B cell (primary cell): Measurements from ENCODE around the gene PARG. TPM values are rescaled to one million over a fixed set of nuclear protein-coding genes. Genes with fewer than 3 reads are reported as not detected.
"Not testable (repeated sequence)": the region's sequence is repeated elsewhere in the genome, so short reads cannot be mapped to it uniquely, and the experiment has no call there.

Experiments
- ATAC-seq: fragments of 200-7000 bp; cut with Tn5 transposase; one replicate; pipeline ENCODE4 v1.10.0; 2021; ENCODE audit warnings: low read depth, mild to moderate bottlenecking, moderate number of reproducible peaks, moderate library complexity
- CTCF ChIA-PET: fragments of 350-600 bp; sonication (Branson Sonifier 250); formaldehyde crosslinking; loops from one replicate; lab custom pipeline; 2021; ENCODE audit warnings: antibody characterized with exemption, inconsistent platforms; lab: Charles Lee
- POLR2A ChIA-PET: fragments of 350-600 bp; sonication (Branson Sonifier 250); formaldehyde crosslinking; loops from one replicate; lab custom pipeline; 2021; ENCODE audit warnings: antibody characterized with exemption; lab: Charles Lee
- DNase-seq: peaks from one replicate; pipeline ENCODE4 v3.0.0; 2013
- H2AFZ ChIP-seq: 2 replicates; pipeline ENCODE4 v1.6.1; 2012; ENCODE audit warnings: mild to moderate bottlenecking, low read depth, low read length; ENCODE audit not compliant: insufficient read depth, poor library complexity, severe bottlenecking
- H3K27ac ChIP-seq, 2 donors: 1 replicate in 1 of 2; 2 replicates in 1 of 2; pipeline ENCODE4 v1.5.1; 2012 to 2013; ENCODE audit warnings: low read length in 2 of 2, mild to moderate bottlenecking in 2 of 2, moderate library complexity in 1 of 2
- H3K27me3 ChIP-seq, 4 experiments: fragments of 200-600 bp in 1 of 4; sonication (generic) in 1 of 4; replicated peaks in 1 of 4; 1 replicate in 2 of 4; 2 replicates in 2 of 4; pipeline versions ENCODE4 v1.6.1 to v1.7.0; 2013 to 2016; ENCODE audit warnings: low read length in 3 of 4, mild to moderate bottlenecking in 2 of 4, mixed read lengths in 1 of 4, moderate library complexity in 1 of 4; ENCODE audit not compliant: insufficient read depth in 4 of 4, control insufficient read depth in 3 of 4; ENCODE audit errors: control extremely low read depth in 1 of 4
- H3K36me3 ChIP-seq, 2 experiments: replicated peaks in 1 of 2; 1 replicate in 1 of 2; 2 replicates in 1 of 2; pipeline versions ENCODE4 v1.6.1 to v1.7.1; 2013; ENCODE audit warnings: low read length in 1 of 2; ENCODE audit not compliant: insufficient read depth in 2 of 2, control insufficient read depth in 1 of 2; ENCODE audit errors: control extremely low read depth in 1 of 2, extremely low read depth in 1 of 2
- H3K4me1 ChIP-seq, 2 donors: fragments of 200-600 bp in 1 of 2; sonication (generic) in 1 of 2; 1 replicate in 1 of 2; 2 replicates in 1 of 2; pipeline versions ENCODE4 v1.5.1 to v1.6.1; 2013 to 2017; ENCODE audit warnings: low read length in 2 of 2; ENCODE audit not compliant: control insufficient read depth in 2 of 2, insufficient read depth in 2 of 2
- H3K4me2 ChIP-seq: replicated peaks from 2 replicates; pipeline ENCODE3; 2012; ENCODE audit warnings: mild to moderate bottlenecking, low read depth, low read length; ENCODE audit not compliant: poor library complexity, severe bottlenecking
- H3K4me3 ChIP-seq, 5 experiments: fragments of 200-600 bp in 1 of 5; sonication (generic) in 1 of 5; 1 replicate in 3 of 5; 2 replicates in 2 of 5; pipeline versions ENCODE4 v1.5.1 to v1.7.0; 2011 to 2016; ENCODE audit warnings: low read length in 4 of 5, mild to moderate bottlenecking in 4 of 5, low read depth in 2 of 5, control low read depth in 1 of 5, moderate library complexity in 1 of 5; ENCODE audit not compliant: insufficient read depth in 1 of 5; ENCODE audit errors: control extremely low read depth in 1 of 5, extremely low read depth in 1 of 5
- H3K79me2 ChIP-seq: fragments of 200-600 bp; sonication (generic); one replicate; pipeline ENCODE4 v1.6.0; 2016; ENCODE audit warnings: low read length; ENCODE audit not compliant: control insufficient read depth, insufficient read depth
- H3K9ac ChIP-seq: fragments of 200-600 bp; sonication (generic); 2 replicates; pipeline ENCODE4 v1.6.1; 2017; ENCODE audit warnings: mild to moderate bottlenecking, low read length, moderate library complexity
- H3K9me3 ChIP-seq, 3 donors: one replicate each; pipeline versions ENCODE4 v1.6.1 to v1.7.1; 2013; ENCODE audit warnings: low read length in 2 of 3; ENCODE audit not compliant: control insufficient read depth in 2 of 3, insufficient read depth in 1 of 3; ENCODE audit errors: control extremely low read depth in 1 of 3
- H4K20me1 ChIP-seq: 2 replicates; pipeline ENCODE4 v1.6.0; 2012; ENCODE audit warnings: mild to moderate bottlenecking, low read length; ENCODE audit not compliant: insufficient read depth, control insufficient read depth, poor library complexity, severe bottlenecking
- H3K27ac Mint-ChIP-seq: one replicate; pipeline ENCODE4 v1.8.0; 2021; ENCODE audit warnings: mixed read lengths
- H3K27me3 Mint-ChIP-seq: one replicate; pipeline ENCODE4 v1.8.0; 2021; ENCODE audit warnings: mixed read lengths
- H3K4me1 Mint-ChIP-seq: one replicate; pipeline ENCODE4 v1.8.0; 2021; ENCODE audit warnings: mixed read lengths
- H3K4me3 Mint-ChIP-seq: one replicate; pipeline ENCODE4 v1.8.0; 2021; ENCODE audit warnings: mixed read lengths
- H3K9me3 Mint-ChIP-seq: one replicate; pipeline ENCODE4 v1.8.0; 2022; ENCODE audit warnings: mixed read lengths; ENCODE audit not compliant: insufficient read depth
- CTCF ChIP-seq: fragments of 200-600 bp; IDR thresholded peaks from one replicate; pipeline ENCODE4 v1.8.0; 2022; ENCODE audit warnings: antibody characterized with exemption, mild to moderate bottlenecking
- EZH2 ChIP-seq: IDR thresholded peaks from 2 replicates; pipeline ENCODE4 v1.6.1; 2012; ENCODE audit warnings: borderline replicate concordance, low read depth, mild to moderate bottlenecking, moderate library complexity, low read length; ENCODE audit not compliant: insufficient read depth, poor library complexity, severe bottlenecking
- WGBS: methylation state at CpG from one replicate; pipeline ENCODE4 v1.1.5; 2013; ENCODE audit warnings: missing lambda C conversion rate; ENCODE audit not compliant: insufficient coverage; 5-methylcytosine and 5-hydroxymethylcytosine counted together
- intact Hi-C: fragments of 100-400 bp; cut with micrococcal nuclease; formaldehyde crosslinking; loops from one replicate; pipeline ENCODE4 v1.10.0; 2022
- polyA plus RNA-seq: library from polyadenylated mRNA; depleted of rRNA; stranded (reverse); fragments of >200 nt; gene quantifications from 2 replicates; pipeline ENCODE4 v1.2.3, GENCODE V29; 2012
- total RNA-seq, 2 donors: library from RNA; stranded (reverse); fragments of 120-200 nt in 1 of 2; gene quantifications; 1 replicate in 1 of 2; 2 replicates in 1 of 2; pipeline versions ENCODE4 v1.2.3 to v1.2.4, GENCODE V29; 2013 to 2022

Gene PARG
- total and polyA plus RNA-seq, 2 donors (not counting 1 experiment from before 2014, with no cell fraction given) = 8.5 to 47.9 TPM

DNA sequence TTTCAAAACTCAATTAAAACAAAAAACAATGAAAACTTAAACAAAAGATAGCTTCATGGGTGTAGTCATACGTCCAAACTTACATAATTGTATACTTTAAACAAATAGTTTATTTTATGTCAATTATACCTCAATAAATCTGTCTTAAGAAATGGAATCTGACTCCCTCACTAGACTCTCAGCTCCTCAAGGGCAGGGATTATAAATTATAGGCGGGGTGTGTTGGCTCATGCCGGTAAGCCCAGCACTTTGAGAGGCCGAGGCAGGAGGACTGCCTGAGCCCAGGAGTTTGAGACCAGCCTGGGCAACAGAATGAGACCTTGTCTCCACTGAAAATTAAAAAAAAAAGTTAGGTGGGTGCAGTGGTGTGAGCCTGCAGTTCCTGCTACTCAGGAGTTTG, 92.3 kb downstream of the PARG start:
- WGBS = no CpG with 5 or more reads among the region's 4 CpGs
- H3K4me1 ChIP-seq, H3K9ac ChIP-seq, ATAC-seq, H3K4me3 ChIP-seq, H3K9me3 ChIP-seq, H3K36me3 ChIP-seq, H3K27me3 ChIP-seq, intact Hi-C loops, CTCF ChIA-PET, H3K27ac ChIP-seq, H3K27ac Mint-ChIP-seq, H3K4me1 Mint-ChIP-seq, POLR2A ChIA-PET, DNase-seq, H3K4me3 Mint-ChIP-seq, H3K4me2 ChIP-seq, H3K79me2 ChIP-seq, H4K20me1 ChIP-seq, H3K9me3 Mint-ChIP-seq, H2AFZ ChIP-seq, H3K27me3 Mint-ChIP-seq: not testable (repeated sequence)

DNA sequence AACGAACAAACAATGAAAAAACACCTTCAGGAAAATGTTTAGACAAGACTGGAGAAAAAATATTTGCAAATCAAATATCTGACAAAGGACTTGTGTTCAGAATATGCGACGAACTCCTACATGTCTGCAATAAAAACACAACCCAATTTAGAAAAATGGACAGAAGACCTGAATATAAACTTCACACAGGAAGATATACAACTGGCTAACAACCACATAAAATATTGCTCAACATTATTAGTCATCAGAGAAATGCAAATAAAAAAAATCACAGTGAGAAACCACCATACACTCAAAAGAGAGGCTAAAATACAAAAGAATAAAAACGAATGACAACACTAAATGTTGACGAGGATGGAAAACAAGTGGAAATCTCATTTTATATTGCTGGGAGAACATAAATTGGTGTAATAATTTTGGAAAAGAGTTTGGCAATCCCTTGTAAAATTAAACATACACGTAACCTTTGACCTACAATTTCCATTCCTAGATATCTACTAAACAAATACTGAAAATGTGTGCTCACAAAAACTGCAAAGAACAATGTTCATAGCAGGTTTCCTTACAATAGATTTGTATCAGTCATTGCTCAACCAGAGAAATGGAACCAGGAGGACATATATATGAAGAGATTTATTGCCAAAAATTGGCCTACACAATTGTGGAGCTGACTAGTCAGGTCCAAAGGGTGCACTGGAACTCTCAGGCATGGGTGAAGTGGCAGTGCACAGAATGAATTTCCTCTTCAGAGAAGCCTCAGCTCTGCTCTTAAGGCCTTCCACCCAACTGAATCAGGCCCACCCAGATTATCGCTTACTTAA, 96.8 kb downstream of the PARG start:
- no peaks in the 10 kb centered on the region for H3K27me3 Mint-ChIP-seq
- H3K9me3 Mint-ChIP-seq = no peaks in the 10 kb centered on the region
- Histone ChIP-seq H2AFZ (no peak overlapping the region), H3K4me1 (no peaks in the 10 kb centered on the region), H3K79me2 (no peaks in the 10 kb centered on the region), H3K36me3 (peaks cover 2 to 19% of the 10 kb centered on the region in 2 experiments), H3K9ac (no peak overlapping the region), H3K27ac (no peak overlapping the region), H3K4me3 (no peak overlapping the region), H3K27me3 (no peaks in the 10 kb centered on the region), H3K4me2 (no peak overlapping the region), H4K20me1 (no peaks in the 10 kb centered on the region), H3K9me3 (no peaks in the 10 kb centered on the region)
- H3K4me1 Mint-ChIP-seq = no peaks in the 10 kb centered on the region
- intact Hi-C loops = no loop called here
- H3K27ac Mint-ChIP-seq = no peak overlapping the region
- DNase-seq = no peak
- 100% methylated on average over 2 of the region's 7 CpGs for WGBS
- H3K4me3 Mint-ChIP-seq = no peak overlapping the region
- TF ChIP-seq EZH2 (no peak), CTCF (no peak)
- no peak for ATAC-seq
- ChIA-PET CTCF (no interaction called here), POLR2A (no interaction called here)

DNA sequence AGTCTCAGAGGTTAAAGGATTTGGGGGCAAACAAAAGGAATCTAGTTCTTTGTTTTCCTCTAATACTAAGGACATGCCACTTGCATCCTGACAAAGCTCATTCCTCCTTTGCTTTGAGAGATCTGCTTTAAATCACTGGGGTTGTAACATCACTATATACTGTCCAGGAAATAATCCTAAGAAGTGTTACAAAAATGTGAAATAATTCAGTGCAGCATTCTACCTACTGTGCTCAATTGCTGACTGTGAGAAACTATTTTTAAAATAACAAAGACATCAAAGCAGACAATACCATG, 99.5 kb downstream of the PARG start:
- H3K27ac Mint-ChIP-seq, H3K9ac ChIP-seq, H3K4me1 ChIP-seq, intact Hi-C loops, H2AFZ ChIP-seq, H3K4me2 ChIP-seq, POLR2A ChIA-PET, H3K4me3 ChIP-seq, CTCF ChIA-PET, H3K27ac ChIP-seq, H3K9me3 Mint-ChIP-seq, H3K4me1 Mint-ChIP-seq, H3K79me2 ChIP-seq, H3K27me3 ChIP-seq, H3K4me3 Mint-ChIP-seq, DNase-seq, H3K27me3 Mint-ChIP-seq, ATAC-seq, H4K20me1 ChIP-seq, H3K9me3 ChIP-seq: not testable (repeated sequence)
- peaks cover 2 to 37% of the 10 kb centered on the region in 2 experiments for H3K36me3 ChIP-seq
